Hepatocyte (in vitro differentiated cells): Measurements from ENCODE around the gene FBXO39.

Experiments
- EZH2 ChIP-seq: fragments of 200-600 bp; sonication (generic); IDR thresholded peaks from 2 replicates; pipeline ENCODE4 v1.6.1; 2016; ENCODE audit warnings: antibody characterized with exemption, mild to moderate bottlenecking, borderline replicate concordance
- EZH2phosphoT487 ChIP-seq: fragments of 200-600 bp; sonication (generic); IDR thresholded peaks from one replicate; pipeline ENCODE4 v1.6.1; 2018; ENCODE audit warnings: antibody characterized with exemption, mild to moderate bottlenecking, low read depth, moderate library complexity; ENCODE audit not compliant: unreplicated experiment, severe bottlenecking
- TF ChIP-seq, protein P1 (sequence below): fragments of 200-600 bp; sonication (generic); IDR thresholded peaks from 2 replicates; pipeline ENCODE4 v1.5.1; 2016; ENCODE audit warnings: antibody characterized with exemption, mild to moderate bottlenecking; ENCODE audit not compliant: poor library complexity

DNA sequence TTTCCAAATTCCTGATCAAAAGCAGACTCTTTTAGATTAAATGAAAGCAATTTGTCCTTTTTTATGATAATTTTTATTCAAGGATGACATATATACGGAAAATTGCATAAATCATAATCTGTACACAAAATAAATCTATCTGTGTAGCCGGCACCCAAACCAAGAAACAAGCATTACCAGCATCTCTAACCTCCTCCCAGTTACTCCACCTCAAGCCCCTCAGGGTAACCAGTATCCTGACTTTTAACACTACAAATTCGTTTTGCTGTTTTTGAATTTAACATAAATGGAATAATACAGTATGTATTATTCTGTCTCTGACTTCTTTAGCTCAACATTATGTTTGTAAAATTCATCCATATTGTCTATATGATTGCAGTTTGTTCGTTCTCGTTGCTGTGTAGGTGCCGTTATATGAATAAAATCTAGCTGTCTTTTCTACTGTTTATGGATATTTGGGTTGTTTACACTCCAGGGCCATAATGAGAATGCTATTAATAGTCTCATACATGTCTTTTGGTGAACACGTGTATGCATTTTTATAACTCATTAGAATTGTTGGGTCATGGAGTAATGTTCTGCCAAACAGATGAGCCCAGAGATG is 54.5 kb downstream of the FBXO39 start:
- TF ChIP-seq EZH2phosphoT487 (no peak), EZH2 (no peak)
- TF ChIP-seq, protein P1, sequence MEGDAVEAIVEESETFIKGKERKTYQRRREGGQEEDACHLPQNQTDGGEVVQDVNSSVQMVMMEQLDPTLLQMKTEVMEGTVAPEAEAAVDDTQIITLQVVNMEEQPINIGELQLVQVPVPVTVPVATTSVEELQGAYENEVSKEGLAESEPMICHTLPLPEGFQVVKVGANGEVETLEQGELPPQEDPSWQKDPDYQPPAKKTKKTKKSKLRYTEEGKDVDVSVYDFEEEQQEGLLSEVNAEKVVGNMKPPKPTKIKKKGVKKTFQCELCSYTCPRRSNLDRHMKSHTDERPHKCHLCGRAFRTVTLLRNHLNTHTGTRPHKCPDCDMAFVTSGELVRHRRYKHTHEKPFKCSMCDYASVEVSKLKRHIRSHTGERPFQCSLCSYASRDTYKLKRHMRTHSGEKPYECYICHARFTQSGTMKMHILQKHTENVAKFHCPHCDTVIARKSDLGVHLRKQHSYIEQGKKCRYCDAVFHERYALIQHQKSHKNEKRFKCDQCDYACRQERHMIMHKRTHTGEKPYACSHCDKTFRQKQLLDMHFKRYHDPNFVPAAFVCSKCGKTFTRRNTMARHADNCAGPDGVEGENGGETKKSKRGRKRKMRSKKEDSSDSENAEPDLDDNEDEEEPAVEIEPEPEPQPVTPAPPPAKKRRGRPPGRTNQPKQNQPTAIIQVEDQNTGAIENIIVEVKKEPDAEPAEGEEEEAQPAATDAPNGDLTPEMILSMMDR = no peak
